Gastrocnemius medialis (tissue), 4 donors: ENCODE measurements around the gene ERV3-1.
A peak's percentile ranks its signal among the peaks of the same experiment; 100 is the strongest.

Experiments
- CTCF ChIP-seq, 5 experiments: fragments of 450-650 bp in 3 of 5; fragments of 200-600 bp in 2 of 5; sonication (generic) in 2 of 5; IDR thresholded peaks in 4 of 5; conservative IDR thresholded peaks in 1 of 5; 1 replicate in 4 of 5; 2 replicates in 1 of 5; pipeline ENCODE4 v1.5.1; 2016 to 2019; ENCODE audit warnings: antibody characterized with exemption in 5 of 5, mild to moderate bottlenecking in 3 of 5, moderate library complexity in 3 of 5
- POLR2A ChIP-seq, 2 donors: fragments of 450-650 bp; IDR thresholded peaks; one replicate each; pipeline ENCODE4 v1.6.1; 2017; ENCODE audit warnings: antibody characterized with exemption in 2 of 2, mild to moderate bottlenecking in 2 of 2, moderate library complexity in 2 of 2

GRCh38 chr7:64946772-64947171, 59.7 kb downstream of the ERV3-1 start:
- TF ChIP-seq CTCF (IDR thresholded peaks at IDR 0.05 in 4 of 5, conservative IDR thresholded peaks at IDR 0.05 in 1 of 5) (peak in 1 of 5 experiments; percentile 14), POLR2A (IDR thresholded peaks at IDR 0.05) (no peak)
